ENCODE data around the gene CLCN6. TPM values are rescaled to one million over a fixed set of nuclear protein-coding genes. Genes with fewer than 3 reads are reported as not detected.
A peak's percentile ranks its signal among the peaks of the same experiment; 100 is the strongest.
"Not testable (repeated sequence)": the region's sequence is repeated elsewhere in the genome, so short reads cannot be mapped to it uniquely, and the experiment has no call there.

CLCN6 gene
- total RNA-seq, 4 donors from 2014 or later = 14.4 to 20.4 (median 18.0) TPM

DNA sequence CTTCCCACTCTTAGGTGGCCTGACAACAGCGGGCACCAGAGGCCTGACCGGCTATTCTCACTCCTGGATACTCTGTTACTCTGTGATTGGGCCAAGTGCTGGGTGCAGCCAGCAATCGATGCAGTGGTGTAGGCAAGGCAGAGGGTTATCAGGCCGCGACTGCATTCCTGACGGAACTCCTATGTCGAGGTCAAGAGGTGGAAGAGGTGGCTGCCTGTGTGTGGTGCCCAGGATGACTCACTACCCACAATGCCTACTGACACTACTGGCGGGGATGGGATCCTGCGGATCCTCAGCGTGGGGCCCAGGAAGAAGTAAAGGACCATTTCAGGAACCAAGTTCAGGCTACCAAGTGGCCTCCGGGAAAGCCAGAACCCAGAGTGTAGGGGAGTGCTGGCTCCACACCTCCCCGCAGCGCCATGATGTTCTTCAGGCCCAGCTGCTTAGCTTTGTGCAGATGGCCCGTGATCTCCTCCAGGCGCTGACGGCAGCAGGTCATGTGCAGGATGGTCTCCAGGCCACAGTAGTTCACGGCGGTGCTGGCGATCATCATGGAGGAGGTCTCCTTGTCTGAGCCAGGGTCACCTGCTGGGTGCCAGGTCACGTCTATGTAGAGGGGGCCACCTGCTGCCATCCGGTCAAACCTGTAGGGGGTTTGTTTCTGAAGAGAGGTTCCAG, 5.1 kb upstream of the CLCN6 start:
- no peak for DNase-seq (ENCODE audit: low spot score)
- no peak for ATAC-seq (ENCODE audit: low FRiP score)

DNA sequence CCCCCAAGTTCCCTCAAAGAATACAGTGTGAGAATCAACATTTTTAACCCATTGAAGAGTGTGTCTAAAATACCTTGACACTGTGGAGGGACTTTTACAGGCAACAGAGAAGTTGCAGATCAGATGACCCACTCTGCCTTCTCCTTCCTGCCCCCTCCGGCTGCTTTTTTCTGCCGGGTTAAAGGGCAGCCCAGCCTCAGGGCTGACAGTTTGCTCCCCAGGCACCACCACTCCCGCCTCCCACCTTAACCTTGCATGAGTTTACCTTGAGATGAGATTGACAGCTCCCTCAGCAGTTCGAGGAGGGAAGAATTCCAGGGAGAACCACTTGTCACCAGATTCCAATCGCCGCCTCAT, 3.4 kb upstream of the CLCN6 start:
- TF ChIP-seq, protein P1, sequence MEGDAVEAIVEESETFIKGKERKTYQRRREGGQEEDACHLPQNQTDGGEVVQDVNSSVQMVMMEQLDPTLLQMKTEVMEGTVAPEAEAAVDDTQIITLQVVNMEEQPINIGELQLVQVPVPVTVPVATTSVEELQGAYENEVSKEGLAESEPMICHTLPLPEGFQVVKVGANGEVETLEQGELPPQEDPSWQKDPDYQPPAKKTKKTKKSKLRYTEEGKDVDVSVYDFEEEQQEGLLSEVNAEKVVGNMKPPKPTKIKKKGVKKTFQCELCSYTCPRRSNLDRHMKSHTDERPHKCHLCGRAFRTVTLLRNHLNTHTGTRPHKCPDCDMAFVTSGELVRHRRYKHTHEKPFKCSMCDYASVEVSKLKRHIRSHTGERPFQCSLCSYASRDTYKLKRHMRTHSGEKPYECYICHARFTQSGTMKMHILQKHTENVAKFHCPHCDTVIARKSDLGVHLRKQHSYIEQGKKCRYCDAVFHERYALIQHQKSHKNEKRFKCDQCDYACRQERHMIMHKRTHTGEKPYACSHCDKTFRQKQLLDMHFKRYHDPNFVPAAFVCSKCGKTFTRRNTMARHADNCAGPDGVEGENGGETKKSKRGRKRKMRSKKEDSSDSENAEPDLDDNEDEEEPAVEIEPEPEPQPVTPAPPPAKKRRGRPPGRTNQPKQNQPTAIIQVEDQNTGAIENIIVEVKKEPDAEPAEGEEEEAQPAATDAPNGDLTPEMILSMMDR (IDR thresholded peaks at IDR 0.05) = no peak
- ATAC-seq (ENCODE audit: low FRiP score) (no peak), DNase-seq (ENCODE audit: low spot score) (no peak)

More for the DNA sequence above, 5.1 kb upstream of the CLCN6 start:
- TF ChIP-seq, protein P1 (IDR thresholded peaks at IDR 0.05) = no peak

DNA sequence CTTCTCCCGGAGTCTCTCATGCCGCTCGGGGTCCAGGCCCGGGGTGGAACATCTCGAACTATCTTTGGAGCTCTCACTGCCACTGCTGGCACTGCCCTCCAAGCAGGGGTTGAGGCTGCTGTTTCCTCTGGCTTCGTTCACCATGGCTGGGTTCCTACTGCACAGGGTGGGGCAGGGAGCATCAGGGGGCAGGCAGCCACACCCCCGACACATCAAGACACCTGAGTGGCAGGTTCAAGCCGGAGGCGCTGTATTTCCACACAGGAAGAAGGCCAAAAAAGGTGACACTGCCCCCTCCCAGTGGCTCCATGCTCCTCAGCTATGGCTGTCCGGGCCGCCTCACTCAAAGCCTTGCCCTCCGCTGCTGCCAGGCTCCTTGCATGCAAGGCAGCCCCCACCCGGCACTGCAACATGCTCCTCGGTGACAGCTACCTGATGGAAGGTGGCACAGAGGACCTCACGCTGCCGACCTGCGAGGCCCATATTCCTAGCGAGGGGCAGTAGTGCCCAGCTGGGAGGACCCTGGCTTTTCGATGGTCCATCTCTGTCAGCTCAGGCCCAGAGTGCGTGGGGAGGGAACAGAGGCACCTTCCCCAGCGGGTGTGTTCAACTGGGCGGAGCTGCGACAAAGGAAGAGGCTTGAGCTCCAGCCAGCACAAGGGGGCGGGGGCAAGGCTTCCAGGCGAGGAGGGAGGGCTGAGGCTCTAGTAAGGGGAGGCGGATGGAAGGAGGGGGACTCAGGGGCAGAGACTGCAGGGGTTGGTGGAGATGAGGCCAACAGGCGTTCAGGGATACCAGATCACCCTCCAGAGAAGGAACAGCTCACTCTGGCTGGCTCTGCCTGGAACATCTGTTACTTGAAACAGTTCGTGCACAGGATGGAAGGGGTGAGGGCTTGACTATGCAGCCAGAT, 2.8 kb upstream of the CLCN6 start:
- TF ChIP-seq, protein P1 (IDR thresholded peaks at IDR 0.05) = no peak
- peak; percentile 71 for DNase-seq (ENCODE audit: low spot score)
- ATAC-seq (ENCODE audit: low FRiP score) = peak; percentile 62

DNA sequence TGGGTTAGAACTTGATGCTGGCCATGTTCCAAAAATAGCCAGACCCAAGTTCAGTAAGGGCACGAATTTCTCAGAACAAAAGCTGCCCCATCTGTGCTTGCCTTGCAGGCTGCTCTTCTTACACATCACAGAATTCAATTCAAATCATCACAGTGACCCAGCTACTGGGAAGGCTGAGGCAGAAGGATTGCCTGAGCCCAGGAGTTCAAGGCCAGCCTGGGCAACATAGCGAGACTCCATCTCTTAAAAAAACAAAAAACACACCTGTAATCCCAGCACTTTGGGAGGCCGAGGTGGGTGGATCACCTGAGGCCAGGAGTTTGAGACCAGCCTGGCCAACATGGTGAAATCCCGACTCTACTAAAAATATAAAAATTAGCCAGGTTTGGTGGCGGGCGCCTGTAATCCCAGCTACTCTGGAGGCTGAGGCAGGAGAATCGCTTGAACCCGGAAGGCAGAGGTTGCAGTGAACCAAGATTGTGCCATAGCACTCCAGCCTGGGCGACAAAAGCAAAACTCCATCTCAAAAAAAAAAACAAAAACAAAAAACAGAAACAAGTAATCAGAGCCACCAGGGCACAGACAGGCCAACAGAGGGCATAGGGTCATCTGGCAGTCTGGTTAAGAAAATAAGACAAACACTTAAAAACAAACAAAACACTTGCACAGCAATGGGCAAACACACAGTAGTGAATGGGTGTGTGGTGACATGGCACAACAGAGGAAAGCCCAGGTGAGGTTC, 1.9 kb upstream of the CLCN6 start:
- ATAC-seq (ENCODE audit: low FRiP score); DNase-seq (ENCODE audit: low spot score): not testable (repeated sequence)

DNA sequence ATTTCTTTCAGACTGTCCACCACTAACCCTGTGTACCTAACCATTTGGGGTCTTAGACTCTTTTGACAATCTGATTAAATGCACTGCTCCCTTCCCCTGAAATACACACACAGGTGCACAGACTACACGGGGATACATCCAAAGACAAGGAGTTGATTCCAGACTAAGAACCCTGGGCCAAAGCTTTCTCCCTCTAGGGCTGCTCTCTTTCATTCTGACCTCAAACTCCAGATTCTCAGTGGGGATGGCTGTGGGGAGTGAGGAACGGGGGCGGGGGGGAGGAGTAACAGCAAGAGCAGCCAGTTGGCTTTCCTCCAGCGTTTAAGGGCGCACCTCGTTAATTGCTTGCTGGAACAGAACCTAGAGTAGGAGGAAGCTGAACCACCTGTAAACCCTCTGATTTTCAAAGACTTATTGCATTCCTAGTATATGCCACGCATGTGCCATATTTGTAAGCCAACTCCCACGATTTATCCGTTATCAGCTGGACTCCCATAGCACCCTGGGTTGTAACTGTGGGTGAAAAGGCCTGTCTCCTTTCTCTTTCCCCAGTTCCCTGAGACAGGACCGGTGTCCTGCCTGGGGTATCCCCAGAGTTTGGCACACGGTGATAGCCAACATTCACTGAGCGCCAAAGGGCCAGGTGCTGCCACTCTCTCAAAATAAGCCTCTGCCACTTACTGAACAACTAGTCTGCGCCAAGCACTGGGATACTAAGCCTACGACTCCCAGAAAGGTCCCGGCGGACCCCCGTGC, 1.1 kb upstream of the CLCN6 start:
- ATAC-seq (ENCODE audit: low FRiP score) (peak; percentile 27), DNase-seq (ENCODE audit: low spot score) (no peak)
- TF ChIP-seq, protein P1 (IDR thresholded peaks at IDR 0.05) = no peak

DNA sequence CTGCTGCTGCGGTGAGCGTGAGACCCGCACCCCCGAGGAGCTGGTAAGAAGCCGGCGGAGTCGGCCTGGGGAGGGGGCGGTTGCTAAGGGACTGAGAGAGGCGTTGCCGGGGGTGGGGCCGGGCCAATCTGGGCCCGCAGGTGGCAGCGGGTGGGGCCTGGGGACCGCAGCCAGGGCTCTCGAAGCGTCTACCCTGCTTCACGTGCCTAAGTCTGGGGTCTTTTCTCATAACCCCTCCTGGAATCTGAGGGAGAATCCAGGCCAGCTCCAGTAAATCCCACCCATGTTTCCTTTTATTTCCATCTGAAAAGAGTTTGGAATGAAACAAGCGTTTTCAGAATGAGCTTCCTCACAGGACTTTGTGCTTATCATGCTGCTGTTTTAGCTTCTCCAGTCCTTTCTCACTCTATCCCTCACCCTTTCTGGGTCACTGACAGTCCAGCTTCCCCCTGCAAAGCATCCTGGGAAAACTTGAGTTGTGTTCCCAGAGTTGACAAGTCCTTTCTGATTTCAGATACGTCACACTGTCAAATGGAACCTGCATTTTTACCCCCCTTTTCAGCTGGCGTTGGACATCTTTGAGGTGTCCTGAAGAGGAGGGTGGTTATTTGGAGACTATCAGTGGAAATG, 431 bp downstream of the CLCN6 start:
- TF ChIP-seq, protein P1 (IDR thresholded peaks at IDR 0.05) = no peak
- ATAC-seq (ENCODE audit: low FRiP score) = peak; percentile 20
- DNase-seq (ENCODE audit: low spot score) = no peak
